H9 (cell line): ENCODE measurements around the gene CNNM1. TPM values are rescaled to one million over a fixed set of nuclear protein-coding genes. Genes with fewer than 3 reads are reported as not detected.
A peak's percentile ranks its signal among the peaks of the same experiment; 100 is the strongest.

ENCODE experiments used
- DNase-seq: peaks from one replicate; pipeline ENCODE4 v3.0.0-alpha.2; 2017
- H2AFZ ChIP-seq: one replicate; pipeline ENCODE4 v1.6.1; 2013; ENCODE audit warnings: mild to moderate bottlenecking, low read length, control low read depth, moderate library complexity
- H2AK5ac ChIP-seq: 2 replicates; pipeline ENCODE4 v1.6.1; 2013; ENCODE audit warnings: low read length, control low read depth, mixed read lengths; ENCODE audit not compliant: insufficient read length
- H2BK120ac ChIP-seq: one replicate; pipeline ENCODE4 v1.6.1; 2013; ENCODE audit warnings: low read depth, mild to moderate bottlenecking, low read length, control low read depth, inconsistent platforms; ENCODE audit not compliant: poor library complexity, severe bottlenecking
- H2BK12ac ChIP-seq: 2 replicates; pipeline ENCODE4 v1.6.1; 2013; ENCODE audit warnings: low read length, control low read depth, mixed read lengths, low read depth; ENCODE audit not compliant: insufficient read length
- H2BK15ac ChIP-seq: 2 replicates; pipeline ENCODE4 v1.6.1; 2013; ENCODE audit warnings: low read depth, low read length, control low read depth
- H2BK20ac ChIP-seq: one replicate; pipeline ENCODE4 v1.6.1; 2013; ENCODE audit warnings: low read depth, mild to moderate bottlenecking, low read length, control low read depth, inconsistent platforms; ENCODE audit not compliant: poor library complexity, severe bottlenecking
- H2BK5ac ChIP-seq: 2 replicates; pipeline ENCODE4 v1.6.1; 2013; ENCODE audit warnings: low read length, control low read depth, mixed read lengths; ENCODE audit not compliant: insufficient read length
- H3K14ac ChIP-seq: 2 replicates; pipeline ENCODE4 v1.6.1; 2013; ENCODE audit warnings: low read length, control low read depth; ENCODE audit not compliant: insufficient read depth
- H3K18ac ChIP-seq: 2 replicates; pipeline ENCODE4 v1.6.1; 2013; ENCODE audit warnings: low read depth, mild to moderate bottlenecking, mixed read lengths, low read length, control low read depth; ENCODE audit not compliant: insufficient read length
- H3K23ac ChIP-seq: 2 replicates; pipeline ENCODE4 v1.6.1; 2013; ENCODE audit warnings: low read length, control low read depth, mixed read lengths, low read depth; ENCODE audit not compliant: insufficient read length
- H3K23me2 ChIP-seq: 2 replicates; pipeline ENCODE4 v1.6.1; 2013; ENCODE audit warnings: low read depth, mild to moderate bottlenecking, mixed read lengths, low read length, control low read depth; ENCODE audit not compliant: insufficient read length, poor library complexity, severe bottlenecking
- H3K27ac ChIP-seq: 2 replicates; pipeline ENCODE4 v1.5.1; 2013; ENCODE audit warnings: low read length, control low read depth, mixed read lengths, low read depth; ENCODE audit not compliant: insufficient read length
- H3K27me3 ChIP-seq: 2 replicates; pipeline ENCODE4 v1.6.1; 2013; ENCODE audit warnings: low read length, control low read depth, inconsistent platforms; ENCODE audit not compliant: insufficient read depth
- H3K4ac ChIP-seq: 2 replicates; pipeline ENCODE4 v1.6.1; 2013; ENCODE audit warnings: low read depth, mild to moderate bottlenecking, control low read depth, inconsistent platforms, low read length, moderate library complexity
- H3K4me1 ChIP-seq: 2 replicates; pipeline ENCODE4 v1.6.1; 2013; ENCODE audit warnings: low read length, control low read depth, inconsistent platforms; ENCODE audit not compliant: insufficient read depth
- H3K4me2 ChIP-seq: 2 replicates; pipeline ENCODE4 v1.6.1; 2013; ENCODE audit warnings: low read length, control low read depth, mixed read lengths; ENCODE audit not compliant: insufficient read length, insufficient read depth
- H3K56ac ChIP-seq: 2 replicates; pipeline ENCODE4 v1.6.1; 2013; ENCODE audit warnings: low read depth, mild to moderate bottlenecking, mixed read lengths, low read length, control low read depth; ENCODE audit not compliant: insufficient read length
- H3K79me1 ChIP-seq: 2 replicates; pipeline ENCODE4 v1.6.1; 2013; ENCODE audit warnings: low read depth, mild to moderate bottlenecking, moderate library complexity, low read length, control low read depth, inconsistent platforms; ENCODE audit not compliant: insufficient read depth, poor library complexity, severe bottlenecking
- H3K79me2 ChIP-seq: 2 replicates; pipeline ENCODE4 v1.6.1; 2013; ENCODE audit warnings: low read length, control low read depth, inconsistent platforms; ENCODE audit not compliant: insufficient read depth
- H3K9ac ChIP-seq: 2 replicates; pipeline ENCODE4 v1.6.1; 2013; ENCODE audit warnings: low read length, control low read depth, mixed read lengths; ENCODE audit not compliant: insufficient read length; ENCODE audit errors: extremely low read depth
- H3K9me3 ChIP-seq: one replicate; pipeline ENCODE4 v1.6.1; 2013; ENCODE audit warnings: low read depth, low read length, inconsistent platforms; ENCODE audit not compliant: control insufficient read depth
- H3T11ph ChIP-seq: one replicate; pipeline ENCODE4 v1.6.1; 2013; ENCODE audit warnings: mild to moderate bottlenecking, low read length, control low read depth, inconsistent platforms
- H4K20me1 ChIP-seq: one replicate; pipeline ENCODE4 v1.6.1; 2013; ENCODE audit not compliant: control insufficient read depth, insufficient read length, insufficient read depth
- H4K5ac ChIP-seq: 2 replicates; pipeline ENCODE4 v1.6.1; 2013; ENCODE audit warnings: low read depth, mild to moderate bottlenecking, mixed read lengths, low read length, control low read depth; ENCODE audit not compliant: insufficient read length
- H4K8ac ChIP-seq: replicated peaks from 2 replicates; pipeline ENCODE4 v1.6.1; 2013; ENCODE audit warnings: low read length, control low read depth, mixed read lengths, low read depth; ENCODE audit not compliant: insufficient read length
- H4K91ac ChIP-seq: 2 replicates; pipeline ENCODE4 v1.6.1; 2013; ENCODE audit warnings: low read depth, mild to moderate bottlenecking, moderate library complexity, mixed read lengths, low read length, control low read depth; ENCODE audit not compliant: insufficient read length
- H3K27ac Mint-ChIP-seq, 3 experiments: 2 replicates in 2 of 3; 3 replicates in 1 of 3; pipeline ENCODE4 v1.8.0; 2020 to 2021; ENCODE audit warnings: mixed read lengths in 3 of 3, mild to moderate bottlenecking in 1 of 3, moderate library complexity in 1 of 3
- H3K27me3 Mint-ChIP-seq: 2 replicates; pipeline ENCODE4 v1.8.0; 2021; ENCODE audit warnings: low read depth, mild to moderate bottlenecking, moderate library complexity, mixed read lengths
- H3K36me3 Mint-ChIP-seq, 3 experiments: 2 replicates in 2 of 3; 3 replicates in 1 of 3; pipeline ENCODE4 v1.8.0; 2020 to 2021; ENCODE audit warnings: low read depth in 3 of 3, mixed read lengths in 3 of 3; ENCODE audit not compliant: insufficient read depth in 1 of 3
- H3K4me1 Mint-ChIP-seq, 2 experiments: 2 replicates each; pipeline ENCODE4 v1.8.0; 2020; ENCODE audit warnings: mixed read lengths in 2 of 2
- H3K4me3 Mint-ChIP-seq, 2 experiments: 2 replicates in 1 of 2; 3 replicates in 1 of 2; pipeline ENCODE4 v1.8.0; 2020 to 2021; ENCODE audit warnings: mild to moderate bottlenecking in 2 of 2, mixed read lengths in 2 of 2, moderate library complexity in 1 of 2
- H3K9me3 Mint-ChIP-seq, 2 experiments: 2 replicates in 1 of 2; 3 replicates in 1 of 2; pipeline ENCODE4 v1.8.0; 2020; ENCODE audit warnings: mild to moderate bottlenecking in 2 of 2, mixed read lengths in 2 of 2, moderate library complexity in 1 of 2
- WGBS: extraction: QIAGEN DNeasy Blood & Tissue Kit; methylation state at CpG from one replicate; pipeline ENCODE4 v1.1.7; 2013; ENCODE audit warnings: missing lambda C conversion rate, low lambda C conversion rate, mixed read lengths; ENCODE audit not compliant: insufficient read length; ENCODE audit errors: extremely low coverage; 5-methylcytosine and 5-hydroxymethylcytosine counted together
- total RNA-seq: library from RNA; stranded (reverse); gene quantifications from 2 replicates; pipeline ENCODE4 v1.2.1, GENCODE V29; 2021
- TF ChIP-seq, protein P1 (sequence below): fragments of 200-600 bp; sonication (generic); conservative IDR thresholded peaks from 3 replicates; pipeline ENCODE4 v1.8.0; 2021; ENCODE audit warnings: antibody characterized with exemption, mild to moderate bottlenecking

The CNNM1 gene
- total RNA-seq, 1 experiment from 2014 or later = 0.35 TPM

DNA sequence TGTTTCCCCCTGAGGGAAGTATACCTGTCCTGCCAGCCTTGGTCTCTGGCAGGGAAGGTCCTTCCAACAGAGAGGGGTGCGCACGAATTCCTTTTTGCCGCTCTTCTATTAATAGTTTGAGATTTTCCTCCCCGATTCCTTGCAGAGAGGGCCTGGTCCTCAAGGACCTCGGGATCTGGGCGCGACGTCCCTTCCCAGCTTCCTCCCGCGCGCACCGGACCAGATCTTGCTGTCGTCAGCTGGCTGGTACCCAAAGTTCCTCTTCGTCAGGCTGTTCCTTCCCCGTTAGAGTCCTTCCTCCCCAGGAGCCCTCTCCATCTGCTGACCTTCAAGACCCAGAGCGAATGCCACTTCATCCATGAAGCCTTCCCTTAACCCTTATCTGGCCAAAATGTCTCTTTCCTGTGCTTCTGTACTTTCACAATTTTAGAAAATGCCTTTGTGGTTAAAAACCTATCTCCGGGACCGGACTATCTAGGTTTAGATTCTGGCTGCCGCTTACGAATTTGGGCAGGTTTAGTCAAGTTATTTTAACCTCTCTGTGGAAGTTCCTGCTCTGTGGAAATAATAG is 102.1 kb downstream of the CNNM1 start:
- no peak overlapping the region for H4K5ac ChIP-seq
- no peak overlapping the region for H4K91ac ChIP-seq
- H3T11ph ChIP-seq = no peak overlapping the region
- H3K14ac ChIP-seq = no peak overlapping the region
- no peaks in the 10 kb centered on the region for H3K9me3 ChIP-seq
- no peaks in the 10 kb centered on the region; the same call in 1 of the 2 replicates for H3K4me1 ChIP-seq
- no peaks in the 10 kb centered on the region for H4K20me1 ChIP-seq
- no peak overlapping the region for H2AFZ ChIP-seq
- H3K4ac ChIP-seq = no peak overlapping the region
- H2BK12ac ChIP-seq = no peak overlapping the region
- no peaks in the 10 kb centered on the region for H3K27me3 ChIP-seq
- H2BK5ac ChIP-seq = no peak overlapping the region
- peaks cover 8% of the 10 kb centered on the region for H3K23me2 ChIP-seq
- DNase-seq = peak; percentile 50
- no peak overlapping the region for H4K8ac ChIP-seq
- H3K9ac ChIP-seq = peak overlapping the region; percentile 51
- Mint-ChIP-seq H3K27me3 (no peaks in the 10 kb centered on the region; the same call in none of the 2 replicates), H3K36me3 (0 out of 7 replicates have a peak, but pooled peaks cover 0 to 3% (median 0%) of the 10 kb centered on the region in 3 experiments), H3K4me1 (peaks cover 14 to 20% of the 10 kb centered on the region in 2 experiments), H3K27ac (peak overlapping the region; percentile 89 to 98 (median 94); a peak in 6 of 7 replicates), H3K9me3 (no peaks in the 10 kb centered on the region), H3K4me3 (peak overlapping the region; percentile 94 to 95)
- H3K18ac ChIP-seq = peak overlapping the region; percentile 36
- no peak overlapping the region for H2BK15ac ChIP-seq
- H3K79me1 ChIP-seq = peaks cover 2% of the 10 kb centered on the region
- H3K56ac ChIP-seq = no peak overlapping the region
- H2AK5ac ChIP-seq = no peak overlapping the region
- H3K79me2 ChIP-seq = peaks cover 6% of the 10 kb centered on the region; the same call in 1 of the 2 replicates
- no peak overlapping the region for H3K27ac ChIP-seq
- no CpG with 5 or more reads among the region's 20 CpGs for WGBS
- peak overlapping the region; percentile 64 for H3K4me2 ChIP-seq
- H2BK20ac ChIP-seq = no peak overlapping the region
- TF ChIP-seq, protein P1, sequence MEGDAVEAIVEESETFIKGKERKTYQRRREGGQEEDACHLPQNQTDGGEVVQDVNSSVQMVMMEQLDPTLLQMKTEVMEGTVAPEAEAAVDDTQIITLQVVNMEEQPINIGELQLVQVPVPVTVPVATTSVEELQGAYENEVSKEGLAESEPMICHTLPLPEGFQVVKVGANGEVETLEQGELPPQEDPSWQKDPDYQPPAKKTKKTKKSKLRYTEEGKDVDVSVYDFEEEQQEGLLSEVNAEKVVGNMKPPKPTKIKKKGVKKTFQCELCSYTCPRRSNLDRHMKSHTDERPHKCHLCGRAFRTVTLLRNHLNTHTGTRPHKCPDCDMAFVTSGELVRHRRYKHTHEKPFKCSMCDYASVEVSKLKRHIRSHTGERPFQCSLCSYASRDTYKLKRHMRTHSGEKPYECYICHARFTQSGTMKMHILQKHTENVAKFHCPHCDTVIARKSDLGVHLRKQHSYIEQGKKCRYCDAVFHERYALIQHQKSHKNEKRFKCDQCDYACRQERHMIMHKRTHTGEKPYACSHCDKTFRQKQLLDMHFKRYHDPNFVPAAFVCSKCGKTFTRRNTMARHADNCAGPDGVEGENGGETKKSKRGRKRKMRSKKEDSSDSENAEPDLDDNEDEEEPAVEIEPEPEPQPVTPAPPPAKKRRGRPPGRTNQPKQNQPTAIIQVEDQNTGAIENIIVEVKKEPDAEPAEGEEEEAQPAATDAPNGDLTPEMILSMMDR = no peak
- no peak overlapping the region for H2BK120ac ChIP-seq
- no peak overlapping the region for H3K23ac ChIP-seq
